Amygdala (tissue), 56 donors: ENCODE results near the gene TLN1.

Experiments used
- DNase-seq, 56 donors: peaks; one replicate each; lab custom pipeline; 2025; lab: John Stamatoyannopoulos, UW

The TLN1 gene

DNA sequence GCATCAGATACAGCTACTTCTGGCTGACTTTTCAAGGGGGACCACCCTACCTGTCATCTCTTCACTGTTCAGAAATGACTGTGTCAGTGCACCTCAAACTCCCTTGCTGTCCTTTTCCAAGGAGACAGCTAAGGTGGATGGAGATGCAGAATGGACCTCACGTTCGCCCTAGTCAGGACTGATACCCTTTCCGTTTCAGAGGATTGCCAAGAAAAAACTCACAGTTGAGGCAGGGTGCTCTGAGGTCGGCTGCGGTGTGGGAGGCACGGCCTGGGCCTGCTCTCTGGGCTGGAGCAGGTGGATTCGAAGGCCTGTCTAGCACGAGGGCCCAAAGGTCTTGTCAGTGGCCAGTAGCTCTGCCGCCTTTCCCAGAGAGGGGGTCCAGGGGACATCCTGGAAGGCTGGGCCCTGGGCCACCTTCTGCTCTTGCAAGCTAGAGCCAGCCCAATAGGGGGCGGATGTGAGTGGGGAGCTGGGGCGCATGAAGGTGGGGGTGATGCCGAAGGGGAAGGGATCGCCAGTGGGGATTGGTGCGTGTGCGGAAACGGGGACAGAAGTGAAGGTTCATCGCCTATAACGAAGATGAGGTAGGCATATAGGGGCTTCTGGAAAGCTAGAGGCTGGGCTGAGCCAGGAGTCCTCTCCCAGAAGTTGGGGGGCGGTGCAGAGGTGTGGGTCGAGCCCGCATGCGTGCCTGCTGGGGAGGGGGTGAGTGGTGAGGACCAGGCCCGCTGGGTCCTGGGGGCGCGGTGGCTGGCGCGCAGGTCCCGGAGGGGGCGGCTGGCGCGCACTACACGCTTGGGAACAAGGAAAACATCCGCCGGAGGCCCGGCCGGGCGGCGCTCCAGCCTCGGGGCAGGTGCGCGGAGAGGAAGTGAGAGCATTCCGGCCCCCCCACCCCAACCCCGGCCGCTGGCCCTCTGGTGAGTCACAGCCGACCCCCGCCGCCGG lies 24.6 kb upstream of the TLN1 start:
- DNase-seq, result peak in 40 of 56 donors; percentile 9 to 82 (median 56)

DNA sequence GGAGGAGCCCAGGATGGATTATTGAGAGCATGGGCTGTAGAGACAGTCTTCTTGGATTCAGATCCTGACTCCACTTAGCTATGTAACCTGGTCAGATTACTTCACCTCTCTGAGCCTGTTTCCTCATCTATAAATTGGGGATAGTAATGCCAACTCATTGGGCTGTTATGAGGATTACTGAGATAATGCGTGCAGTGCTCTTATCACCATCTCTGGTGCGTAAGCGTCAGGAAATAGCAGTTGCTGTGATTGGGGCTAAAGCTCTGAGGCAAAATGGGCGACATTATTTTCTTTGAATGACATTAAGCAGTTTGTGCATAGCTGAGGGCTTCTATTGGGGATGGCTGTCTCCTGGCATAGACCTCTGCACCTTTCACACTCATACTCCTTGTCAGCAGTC lies 23.1 kb upstream of the TLN1 start:
- no peak for DNase-seq

DNA sequence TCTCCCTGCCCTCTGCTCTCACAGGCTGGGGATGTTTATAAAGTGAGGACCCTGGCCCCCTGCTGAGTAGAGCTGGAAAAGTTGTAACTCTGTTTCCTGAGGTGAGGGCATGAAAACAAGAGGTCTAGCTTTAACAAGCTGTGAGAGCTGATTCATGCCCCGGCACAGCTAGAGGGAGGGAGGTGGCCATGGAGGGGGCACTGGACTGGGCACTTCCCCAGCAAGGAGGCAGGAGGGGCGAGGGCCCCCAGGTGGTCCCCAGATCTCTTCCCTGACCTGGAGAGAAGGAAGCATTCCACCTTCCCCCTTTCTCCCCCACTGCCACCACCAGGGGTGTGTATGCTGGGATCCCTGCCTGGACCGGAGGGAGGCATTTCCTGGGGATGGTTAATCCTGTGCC lies 22.3 kb upstream of the TLN1 start, which contains the start of gene MSMP:
TSS of gene MSMP (minus strand) at position 13 of the 400 bp plus-strand sequence. CDS start 147 bp downstream, outside the sequence.
- DNase-seq, result no peak

DNA sequence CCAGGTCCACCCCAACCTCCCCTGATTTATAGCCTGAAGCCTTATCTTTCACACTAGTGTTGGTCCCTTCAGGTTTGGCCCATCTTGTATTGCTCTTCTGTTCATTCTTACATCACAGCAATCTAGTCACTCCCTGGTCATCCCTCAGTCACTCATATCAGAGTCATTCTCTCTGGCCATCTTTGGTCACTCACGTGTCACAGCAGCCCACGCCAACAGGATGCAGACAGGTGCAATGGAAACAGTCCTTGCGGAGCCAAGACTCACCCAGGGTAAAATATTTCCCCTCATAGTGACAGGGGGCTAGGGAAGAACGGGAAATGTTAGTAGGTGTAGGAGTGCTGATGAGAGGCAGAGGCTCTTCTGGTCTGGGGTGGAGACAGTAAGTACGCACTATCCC lies 21.5 kb upstream of the TLN1 start:
- no peak for DNase-seq

DNA sequence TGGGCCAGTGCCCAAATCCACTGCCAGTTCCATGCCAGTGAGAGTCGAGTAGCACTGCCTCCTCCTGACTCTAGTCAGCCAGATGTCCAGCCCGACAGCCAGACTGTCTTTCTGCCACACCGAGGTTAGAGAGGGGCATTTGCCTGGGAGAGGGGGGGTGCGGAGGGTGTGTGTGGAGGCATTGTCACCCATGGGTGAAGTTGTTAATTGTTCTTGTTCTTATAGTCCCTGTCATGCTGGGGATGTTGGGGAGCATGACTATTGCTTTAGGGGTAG lies 18.2 kb upstream of the TLN1 start:
- no peak for DNase-seq

DNA sequence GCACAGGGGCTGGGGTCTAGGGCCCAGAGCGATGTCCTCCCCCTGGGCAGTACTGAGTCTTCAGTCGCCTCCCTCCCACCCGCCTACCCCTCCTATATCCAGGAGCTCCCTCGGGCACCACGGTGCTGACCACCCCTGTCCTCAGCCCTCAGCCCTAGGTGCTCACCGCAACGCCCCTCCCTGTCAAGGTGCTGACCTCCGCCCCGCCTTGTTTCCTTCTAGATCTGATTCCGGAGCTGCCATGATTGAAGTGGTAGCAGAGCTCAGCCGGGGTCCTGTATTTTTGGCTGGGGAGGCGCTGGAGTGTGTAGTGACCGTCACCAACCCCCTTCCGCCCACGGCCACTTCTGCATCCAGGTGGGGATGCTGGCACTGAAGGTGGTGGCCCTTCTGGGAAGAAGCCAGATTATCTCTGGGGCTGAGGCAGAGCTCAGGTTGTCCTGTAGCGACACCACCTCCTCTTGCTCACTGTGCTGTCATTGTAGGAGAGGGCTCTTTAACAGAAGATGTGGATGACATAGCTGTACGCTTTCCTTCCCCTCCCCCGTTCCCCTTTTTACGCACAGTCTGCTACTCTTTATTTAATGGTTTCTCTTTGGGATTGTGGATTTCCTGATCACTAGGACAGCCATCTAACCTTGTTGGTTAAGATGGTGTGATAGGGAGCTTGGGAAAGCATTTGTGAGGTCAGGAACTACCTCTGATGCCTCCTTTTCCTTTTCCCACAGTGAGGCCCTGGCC lies 17.7 kb upstream of the TLN1 start:
- DNase-seq, result peak in 5 of 56 donors; percentile 22 to 47 (median 43)

DNA sequence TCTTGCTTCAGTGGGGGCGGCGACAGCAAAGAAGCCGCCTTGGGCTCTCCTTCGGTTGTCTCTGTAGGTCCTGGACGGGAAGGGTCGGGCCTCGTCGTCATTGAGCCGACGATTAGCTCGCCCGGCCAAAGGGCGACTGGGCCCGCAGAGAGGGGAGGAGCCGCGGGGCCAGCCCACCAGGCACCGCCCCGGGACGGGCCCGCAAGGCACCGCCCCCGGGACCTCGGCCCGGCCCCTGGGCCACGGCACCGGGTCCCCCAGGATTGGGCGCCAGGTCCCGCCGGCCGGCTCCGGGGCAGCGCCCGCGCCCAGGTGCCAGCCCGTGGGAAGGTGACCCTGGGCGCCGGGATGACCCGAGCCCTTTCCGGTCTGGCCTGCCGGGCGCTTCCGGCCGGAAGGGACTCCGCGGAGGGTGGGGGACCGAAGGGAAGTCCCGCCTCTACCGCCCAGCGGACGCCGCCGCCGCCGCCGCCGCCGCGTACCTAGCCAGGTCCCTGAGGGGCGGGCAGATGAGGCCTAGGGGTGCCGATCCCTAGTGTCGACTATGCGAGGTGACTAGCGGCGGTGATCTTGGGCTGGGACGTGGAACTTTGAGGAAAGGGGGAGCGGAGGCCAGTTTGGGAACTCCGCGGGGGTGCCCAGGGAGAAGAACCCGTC lies 17.0 kb upstream of the TLN1 start, which contains the start of the genes GBA2 and RGP1:
TSS of gene GBA2 (minus strand) at position 371 of the 657 bp plus-strand sequence. CDS start 524 bp downstream, outside the sequence.
TSS of gene RGP1 (plus strand) at position 430 of the 657 bp plus-strand sequence. CDS start 469 bp downstream, outside the sequence.
- peak in 50 of 56 donors; percentile 30 to 86 (median 70) for DNase-seq

DNA sequence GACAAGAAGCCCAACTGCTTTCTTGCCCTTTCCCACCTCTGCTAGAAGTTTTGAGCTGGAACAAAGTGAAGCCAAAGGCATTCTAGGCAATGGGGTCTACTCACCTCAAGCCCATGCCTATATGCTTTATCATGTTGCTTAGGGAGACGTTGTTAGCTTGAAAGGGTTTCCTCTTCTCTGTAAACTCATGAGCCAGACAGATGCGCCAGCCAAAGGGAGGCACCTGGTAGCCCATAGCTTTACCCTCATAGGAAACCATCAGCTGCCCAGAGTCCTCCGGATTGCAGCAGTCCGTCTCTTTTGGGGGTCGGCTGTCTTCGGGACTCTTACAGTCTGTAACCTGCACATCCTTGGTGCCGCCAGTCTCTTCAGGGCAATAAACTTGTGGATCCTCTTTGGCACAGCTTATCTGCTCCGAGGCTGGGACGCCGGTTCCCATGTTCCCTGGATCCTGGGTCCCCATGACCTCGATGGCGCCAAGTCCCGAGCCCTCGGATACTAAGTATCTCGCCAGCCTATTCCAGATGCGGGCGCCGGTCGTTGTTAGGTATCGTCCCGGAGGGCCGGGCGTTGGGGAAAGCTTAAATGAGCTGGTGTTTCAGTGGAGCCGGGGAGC lies 16.4 kb upstream of the TLN1 start:
- peak in 1 of 56 donors; percentile 31 for DNase-seq

DNA sequence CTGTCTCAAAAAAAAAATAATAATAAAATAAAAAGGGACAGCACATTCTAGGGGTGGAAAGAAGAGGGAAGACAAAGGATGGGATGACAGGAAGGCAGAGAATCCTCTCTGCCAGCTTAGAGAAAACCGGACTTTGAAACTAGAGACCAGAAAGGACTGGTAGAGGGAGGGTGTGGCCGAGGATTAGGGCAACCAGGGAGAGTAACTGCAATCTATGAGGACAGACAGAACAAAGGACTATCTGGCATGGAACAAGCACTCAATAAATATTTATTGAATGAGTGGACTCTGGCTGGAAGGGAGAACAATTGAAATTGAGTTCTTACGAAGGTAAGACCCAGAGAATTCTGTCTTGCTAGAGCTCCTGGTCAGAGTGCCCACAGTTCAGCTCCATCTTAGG lies 14.6 kb upstream of the TLN1 start:
- DNase-seq, result no peak

DNA sequence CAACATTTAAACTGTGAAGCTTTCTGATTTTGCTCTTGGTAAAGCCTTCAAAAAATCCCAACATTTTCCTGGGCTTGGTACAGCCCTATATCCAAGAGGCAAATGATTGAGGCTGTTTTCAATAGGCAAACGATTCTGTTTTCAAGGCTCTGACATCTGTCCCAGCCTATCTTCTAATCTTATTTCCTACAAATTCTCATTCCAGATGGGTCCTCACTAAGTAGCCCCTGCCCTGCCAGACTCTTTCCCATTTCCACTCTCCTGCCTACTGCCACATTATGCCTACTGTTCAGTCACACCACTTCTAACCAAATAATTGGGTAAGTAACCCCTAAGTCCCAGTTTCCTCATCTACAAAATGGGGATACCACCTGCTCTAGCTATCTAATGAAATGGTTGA lies 13.6 kb upstream of the TLN1 start:
- DNase-seq, result no peak

DNA sequence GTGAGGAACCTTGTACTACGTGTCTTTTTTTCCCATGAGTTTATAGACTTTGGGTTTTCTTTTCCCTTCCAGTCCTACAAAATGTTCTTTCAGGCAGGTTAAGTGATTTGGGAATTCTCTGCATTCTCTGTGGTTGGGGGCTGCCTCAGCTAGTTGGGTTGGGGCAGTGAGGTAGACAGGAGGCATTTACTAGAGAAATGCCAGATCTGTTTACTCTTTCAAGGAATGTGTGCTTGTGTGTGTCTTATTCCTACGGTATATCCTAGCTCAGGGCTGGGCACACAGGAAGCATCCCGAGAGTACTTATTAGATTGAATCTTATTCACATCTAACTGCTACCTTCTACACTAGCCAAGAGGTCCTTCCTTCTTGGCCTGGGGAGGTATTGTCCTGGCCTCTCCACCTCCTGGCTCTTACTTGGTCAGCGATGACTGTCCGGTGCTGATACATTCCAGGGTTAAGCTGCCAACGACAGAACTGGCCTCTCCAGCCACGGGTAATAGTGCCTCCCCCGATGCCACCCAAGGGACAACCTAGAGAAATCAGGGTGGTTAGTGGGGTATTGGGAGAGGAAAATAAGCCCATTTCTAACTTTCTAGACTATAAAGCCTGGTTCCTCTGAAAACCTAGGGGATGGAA lies 12.0 kb upstream of the TLN1 start:
- DNase-seq, result no peak

DNA sequence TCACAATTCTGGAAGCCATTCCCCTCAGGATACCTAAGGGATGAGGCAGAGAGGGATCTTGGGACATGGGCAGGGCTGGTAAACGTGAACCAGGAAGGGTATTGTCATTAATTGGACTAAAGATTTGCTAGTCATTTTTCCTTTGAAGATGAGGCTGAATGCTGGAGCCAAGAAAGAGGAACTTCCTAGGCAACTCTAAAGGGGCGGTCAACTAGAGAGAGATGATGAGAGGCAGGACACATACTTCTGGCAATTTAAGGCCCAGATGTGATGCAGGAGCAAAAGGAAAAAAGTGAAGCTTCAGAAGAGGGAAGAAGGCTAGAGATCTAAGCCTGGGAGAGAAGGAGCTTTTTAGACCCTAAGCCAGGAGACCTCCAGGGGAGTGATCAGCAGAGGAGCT lies 11.5 kb upstream of the TLN1 start:
- DNase-seq, result no peak

DNA sequence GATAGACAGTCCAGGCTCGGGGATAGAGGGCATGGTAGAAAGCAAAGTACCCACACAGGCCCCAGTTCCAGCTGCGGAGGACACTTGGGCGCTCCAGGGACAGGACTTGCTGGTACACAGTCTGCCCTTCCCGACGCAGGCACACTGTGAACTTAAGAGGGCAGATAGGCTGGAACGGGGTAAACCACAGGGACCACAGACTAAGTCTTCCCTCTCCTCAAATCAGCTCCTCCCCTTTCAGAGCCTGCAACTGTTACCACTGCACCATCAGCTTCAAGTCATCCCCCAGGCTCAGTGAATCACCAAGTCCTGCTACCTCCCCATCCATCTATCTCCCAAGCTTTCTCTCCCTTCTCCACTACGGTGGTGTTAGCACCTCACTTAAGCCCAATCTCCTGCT lies 9.7 kb upstream of the TLN1 start:
- DNase-seq, result no peak

DNA sequence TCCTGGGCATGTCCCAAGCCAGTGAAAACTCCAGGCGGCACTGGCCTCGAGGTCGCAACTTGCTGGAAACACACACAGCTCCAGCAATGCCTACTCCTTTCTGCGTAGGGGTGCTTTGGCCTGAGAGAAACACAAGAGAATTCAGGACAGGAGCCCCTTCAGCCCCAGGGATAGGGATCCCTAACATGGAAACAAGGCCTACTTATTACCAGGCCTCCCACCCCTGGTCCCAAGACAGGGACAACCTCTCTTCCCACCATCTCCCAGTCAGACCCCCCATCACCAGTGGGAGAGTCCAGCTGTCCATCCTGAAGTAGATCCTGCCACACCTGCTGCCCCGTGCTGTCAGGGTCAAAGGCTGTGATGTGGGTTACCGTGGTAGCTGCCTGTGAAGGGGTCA lies 8.2 kb upstream of the TLN1 start:
- no peak for DNase-seq

DNA sequence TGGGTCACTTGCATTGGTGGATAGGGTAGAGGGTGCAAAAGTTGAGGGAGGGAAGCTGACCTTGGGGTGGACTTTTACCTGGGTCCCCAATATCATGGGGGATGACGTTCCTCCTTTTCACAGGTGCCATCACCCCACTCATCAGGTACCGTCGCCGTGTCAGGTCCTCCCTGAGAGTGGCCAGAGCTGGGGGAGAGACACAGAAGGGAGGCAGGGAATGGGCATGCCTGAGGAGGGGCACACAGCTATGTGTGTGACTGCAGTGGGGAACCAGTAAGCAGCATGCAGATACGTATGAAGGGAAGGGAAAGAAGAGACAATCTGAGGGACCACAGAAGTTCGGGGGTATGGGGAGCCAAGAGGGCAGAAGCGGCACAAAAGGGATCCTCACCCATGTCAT lies 6.9 kb upstream of the TLN1 start:
- no peak for DNase-seq

DNA sequence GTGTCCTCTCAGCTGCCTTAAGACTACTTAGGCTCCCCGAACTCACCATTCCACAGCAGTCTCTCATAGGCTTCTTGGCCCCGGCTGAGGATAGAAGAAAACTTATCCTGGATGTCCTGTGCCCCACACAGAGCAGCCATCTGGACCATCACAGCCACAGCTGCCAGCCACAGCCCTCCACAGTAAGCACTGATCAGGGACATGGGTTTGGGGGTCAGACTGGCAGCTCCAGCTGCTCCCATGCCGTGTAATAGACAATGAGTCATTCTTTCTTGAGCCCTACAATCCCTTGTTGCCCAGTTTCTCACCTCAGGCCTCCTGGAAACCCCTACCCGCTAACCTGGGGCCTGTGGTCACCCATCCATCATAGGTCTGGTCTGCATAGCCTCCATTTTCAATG lies 6.2 kb upstream of the TLN1 start:
- DNase-seq, result no peak

DNA sequence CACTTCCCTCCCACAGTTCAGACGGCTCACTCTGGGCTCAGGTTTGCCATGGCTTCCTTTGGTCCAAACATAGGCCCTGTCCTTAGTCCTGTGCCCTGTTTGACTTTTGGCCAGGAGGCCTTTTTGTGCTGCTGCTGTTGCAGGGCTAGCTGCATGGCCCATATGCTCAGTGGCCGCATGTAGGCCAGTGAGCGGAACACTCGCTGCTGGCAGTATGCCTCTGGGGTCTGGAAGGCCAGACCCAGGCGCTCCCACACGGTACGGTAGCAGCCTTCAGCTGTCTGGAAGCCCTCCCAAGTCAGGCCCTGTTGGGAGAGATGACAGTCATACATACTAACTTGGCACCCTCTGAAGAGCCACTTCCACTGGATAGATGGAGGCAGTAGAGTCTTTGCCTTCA lies 5.1 kb upstream of the TLN1 start:
- DNase-seq, result no peak

DNA sequence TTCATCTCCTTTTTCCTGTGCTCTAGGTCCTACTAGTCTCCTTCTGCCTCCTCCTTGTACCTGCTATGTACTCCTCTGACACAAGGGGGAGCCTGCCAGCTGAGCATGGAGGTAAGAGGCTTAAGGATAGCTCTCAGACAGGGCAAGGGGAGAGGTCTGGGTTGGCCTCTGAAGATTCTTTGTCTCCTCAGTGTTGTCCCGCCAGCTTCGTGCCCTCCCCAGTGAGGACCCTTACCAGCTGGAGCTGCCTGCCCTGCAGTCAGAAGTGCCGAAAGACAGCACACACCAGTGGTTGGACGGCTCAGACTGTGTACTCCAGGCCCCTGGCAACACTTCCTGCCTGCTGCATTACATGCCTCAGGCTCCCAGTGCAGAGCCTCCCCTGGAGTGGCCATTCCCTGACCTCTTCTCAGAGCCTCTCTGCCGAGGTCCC lies 4.2 kb upstream of the TLN1 start:
- DNase-seq, result peak in 23 of 56 donors; percentile 5 to 41 (median 18)

DNA sequence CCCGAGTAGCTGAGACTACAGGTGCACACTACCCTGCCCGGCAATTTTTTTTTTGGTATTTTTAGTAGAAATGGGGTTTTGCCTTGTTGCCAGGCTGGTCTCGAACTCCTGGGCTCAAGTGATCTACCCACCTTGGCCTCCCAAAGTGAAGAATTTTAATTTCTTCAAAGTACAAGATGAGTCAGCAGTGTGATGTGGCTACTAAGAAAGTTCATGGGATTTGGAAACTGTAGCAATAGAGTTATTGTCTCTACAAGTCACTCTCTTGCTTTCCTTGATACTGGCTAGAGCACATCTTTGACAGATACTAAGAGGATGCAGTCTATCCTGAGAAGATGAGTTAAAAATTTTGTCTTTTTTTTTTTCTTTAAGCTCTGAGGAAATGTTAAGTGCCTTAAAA lies 2.1 kb upstream of the TLN1 start:
- no peak for DNase-seq
